ENCODE measurements around the gene TTC6.

Gene TTC6

GRCh38 chr14:37625597-37626595 is 30.5 kb downstream of the TTC6 start:
- DNase-seq: no peak

GRCh38 chr14:37637341-37637740 is 41.9 kb downstream of the TTC6 start:
- no peak for DNase-seq
- no peak for ATAC-seq

More at GRCh38 chr14:37625597-37626595, 30.5 kb downstream of the TTC6 start:
- ATAC-seq: no peak

GRCh38 chr14:37638599-37638998 is 43.2 kb downstream of the TTC6 start:
- ATAC-seq (no peak), DNase-seq (no peak)

GRCh38 chr14:37641117-37641516 is 45.7 kb downstream of the TTC6 start:
- DNase-seq (no peak), ATAC-seq (no peak)

- DNase-seq (no peak), ATAC-seq (no peak)
Measured at GRCh38 chr14:37642125-37642524, 46.7 kb downstream of the TTC6 start.

GRCh38 chr14:37643701-37644100 is 48.3 kb downstream of the TTC6 start:
- DNase-seq (no peak), ATAC-seq (no peak)

Measured in stimulated activated naive CD8-positive, alpha-beta T cell treated with anti-CD3 and anti-CD28 coated beads, Interleukin-15, Interleukin-2, amounts not matched to agents 100 U/mL and 50 U/mL, for 24 hours (primary cell).